Suprapubic skin (tissue), 4 donors: Measurements from ENCODE around the gene RRP1B.

Experiments
- CTCF ChIP-seq, 2 donors: fragments of 200-600 bp in 1 of 2; fragments of 450-650 bp in 1 of 2; sonication (generic) in 1 of 2; IDR thresholded peaks; one replicate each; pipeline ENCODE4 v1.5.1; 2016 to 2019; ENCODE audit warnings: antibody characterized with exemption in 2 of 2, mild to moderate bottlenecking in 1 of 2, moderate library complexity in 1 of 2
- POLR2A ChIP-seq, 2 donors: fragments of 450-650 bp; IDR thresholded peaks; one replicate each; pipeline ENCODE4 v1.6.1; 2017; ENCODE audit warnings: antibody characterized with exemption in 2 of 2, mild to moderate bottlenecking in 2 of 2, moderate library complexity in 2 of 2
- POLR2AphosphoS5 ChIP-seq, 3 donors: sonication (generic); formaldehyde crosslinking; IDR thresholded peaks; one replicate each; pipeline ENCODE4 v1.6.1; 2017; ENCODE audit warnings: antibody characterized with exemption in 3 of 3

GRCh38 chr21:43741423-43742096, 82.2 kb downstream of the RRP1B start:
- TF ChIP-seq CTCF (IDR thresholded peaks at IDR 0.05) (no peak), POLR2AphosphoS5 (IDR thresholded peaks at IDR 0.05) (no peak), POLR2A (IDR thresholded peaks at IDR 0.05) (no peak)
